Stimulated activated CD8-positive, alpha-beta memory T cell treated with anti-CD3 and anti-CD28 coated beads, Interleukin-15, amount 100 ng/mL, for 1 hour (primary cell): ENCODE results near the gene PTCSC3.
"Not testable (repeated sequence)": the region's sequence is repeated elsewhere in the genome, so short reads cannot be mapped to it uniquely, and the experiment has no call there.

ENCODE experiments used
- DNase-seq: peaks from one replicate; pipeline ENCODE4 v3.0.0-alpha.2; 2020; ENCODE audit warnings: low read depth

PTCSC3 gene

DNA sequence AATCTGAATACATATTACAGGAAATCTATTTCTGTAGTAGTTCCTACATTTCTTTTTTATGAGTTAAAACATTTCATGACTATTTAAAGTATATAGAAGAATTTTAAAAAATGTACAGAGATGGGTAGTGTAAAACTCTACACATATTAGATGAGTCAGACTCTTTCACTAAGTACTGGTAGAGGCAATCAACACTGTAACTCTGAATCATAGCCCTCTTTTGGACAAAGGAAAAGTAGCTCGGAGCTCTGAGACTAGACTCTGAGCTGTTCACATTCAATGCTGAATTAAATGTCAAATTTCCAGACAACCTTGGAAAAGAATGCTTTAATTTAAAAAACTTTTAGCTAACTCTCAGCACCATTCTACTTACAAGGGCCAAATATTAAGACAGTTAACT lies 3.4 kb downstream of the PTCSC3 start:
- DNase-seq, result no peak

GRCh38 chr14:36171607-36172006 lies 4.9 kb downstream of the PTCSC3 start:
- no peak for DNase-seq

- no peak for DNase-seq
These were observed 9.1 kb downstream of the PTCSC3 start for GRCh38 chr14:36167431-36167830.

DNA sequence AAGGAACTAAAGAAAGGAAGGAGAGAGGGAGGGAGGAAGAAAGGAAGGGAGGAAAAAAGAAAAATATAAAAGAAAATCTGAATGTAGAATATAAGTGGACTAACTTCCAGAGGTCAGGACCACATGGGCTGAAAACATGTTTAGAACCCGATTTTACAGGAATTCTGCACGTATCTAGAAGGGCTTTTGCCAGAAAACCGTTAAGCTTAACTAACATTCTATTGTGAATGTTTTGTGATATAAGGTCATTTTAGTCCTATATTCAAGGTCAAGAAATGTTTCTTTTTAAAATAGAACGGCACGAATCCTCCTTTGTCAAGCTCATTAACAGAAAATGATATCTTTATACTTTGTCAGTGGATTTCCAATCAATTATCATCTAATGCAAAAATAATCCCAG lies 13.1 kb downstream of the PTCSC3 start:
- no peak for DNase-seq

DNA sequence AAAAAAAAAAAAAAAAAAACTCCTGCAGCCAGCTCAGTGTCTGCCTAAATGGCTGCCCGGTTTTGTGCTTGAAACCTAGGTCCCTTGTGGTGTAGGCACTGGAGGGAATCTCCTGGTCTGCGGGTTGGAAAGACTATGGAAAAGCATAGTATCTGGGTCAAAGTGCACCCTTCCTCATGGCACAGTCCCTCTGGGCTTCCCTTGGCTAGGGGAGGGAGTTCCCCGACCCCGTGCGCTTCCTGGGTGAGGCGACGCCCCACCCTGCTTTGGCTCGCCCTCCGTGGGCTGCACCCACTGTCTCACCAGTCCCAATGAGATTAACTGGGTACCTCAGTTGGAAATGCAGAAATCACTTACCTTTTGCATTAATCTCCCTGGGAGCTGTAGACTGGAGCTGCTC lies 14.3 kb downstream of the PTCSC3 start:
- no peak for DNase-seq

DNA sequence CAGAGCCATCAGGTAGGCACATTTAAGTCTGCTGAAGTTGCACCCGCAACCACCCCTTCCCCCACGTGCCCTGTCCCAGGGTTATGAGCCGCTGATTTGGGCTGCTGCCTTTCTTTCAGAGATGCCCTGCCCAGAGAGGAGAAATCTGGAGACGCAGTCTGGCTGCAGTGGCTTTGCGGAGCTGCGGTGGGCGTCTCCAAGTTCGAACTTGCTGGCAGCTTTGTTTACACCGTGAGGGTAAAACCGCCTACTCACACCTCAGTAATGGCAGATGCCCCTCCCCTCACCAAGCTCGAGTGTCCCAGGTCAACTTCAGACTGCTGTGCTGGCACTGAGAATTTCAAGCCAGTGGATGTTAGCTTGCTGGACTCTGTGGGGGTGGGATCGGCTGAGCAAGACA lies 14.7 kb downstream of the PTCSC3 start:
- DNase-seq, result no peak

- DNase-seq, result no peak
These were observed 25.2 kb downstream of the PTCSC3 start for GRCh38 chr14:36151335-36151734.

DNA sequence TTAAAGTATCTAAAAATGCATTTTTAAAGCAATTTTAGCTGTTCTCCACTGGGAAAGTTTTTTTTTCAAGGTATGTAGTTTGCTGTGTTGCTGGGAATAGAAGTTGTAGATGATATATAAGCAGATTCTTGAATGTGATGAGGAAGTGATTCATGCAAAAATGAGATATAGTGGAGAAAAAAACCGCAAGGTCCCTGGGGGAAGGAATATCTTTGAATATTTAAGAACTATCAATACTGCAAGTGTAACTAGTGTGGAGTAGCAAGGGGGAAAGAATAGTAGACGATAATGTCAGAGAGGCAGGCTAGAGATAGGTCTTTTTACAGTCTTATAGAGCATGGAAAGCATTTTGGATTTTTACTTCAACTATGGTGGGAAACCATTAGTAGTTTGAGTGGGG lies 42.5 kb downstream of the PTCSC3 start:
- DNase-seq, result no peak

DNA sequence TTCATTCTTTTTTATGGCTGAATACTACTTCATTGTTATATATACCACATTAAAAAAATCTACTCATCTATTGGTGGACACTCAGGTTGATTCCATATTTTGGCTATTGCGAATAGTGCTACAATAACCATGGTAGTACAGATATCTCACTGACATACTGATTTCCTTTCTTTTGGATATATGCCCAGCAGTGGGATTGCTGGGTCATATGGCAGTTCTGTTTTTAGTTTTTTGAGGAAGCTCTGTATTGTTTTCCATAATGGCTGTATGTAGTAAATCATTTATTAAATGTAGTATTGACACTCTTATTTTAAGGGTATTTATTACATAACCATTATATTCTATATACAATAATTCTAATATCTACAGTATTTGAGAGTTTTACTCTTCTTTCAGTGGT lies 43.7 kb downstream of the PTCSC3 start:
- no peak for DNase-seq

- DNase-seq, result no peak
These were observed 46.3 kb downstream of the PTCSC3 start for GRCh38 chr14:36130186-36130585.

DNA sequence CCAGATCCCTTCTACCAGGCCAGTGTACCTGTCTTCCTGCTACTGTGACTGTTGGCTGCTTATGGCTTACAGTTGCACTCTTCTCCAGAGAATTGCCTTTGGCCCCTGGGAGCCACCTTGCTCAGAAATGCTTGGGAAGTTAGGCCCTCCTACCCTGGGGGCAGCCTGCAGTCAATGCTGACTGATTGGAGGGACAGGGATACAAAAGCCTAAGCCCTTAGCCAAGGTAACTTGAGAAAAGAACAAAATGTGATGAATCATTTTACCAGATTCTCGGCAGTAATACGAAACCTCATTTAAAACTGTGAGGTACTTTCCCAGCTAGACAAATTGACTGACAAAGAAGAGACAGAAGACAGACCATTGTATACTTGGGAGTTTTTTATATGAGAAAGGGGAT lies 47.3 kb downstream of the PTCSC3 start:
- DNase-seq, result no peak

DNA sequence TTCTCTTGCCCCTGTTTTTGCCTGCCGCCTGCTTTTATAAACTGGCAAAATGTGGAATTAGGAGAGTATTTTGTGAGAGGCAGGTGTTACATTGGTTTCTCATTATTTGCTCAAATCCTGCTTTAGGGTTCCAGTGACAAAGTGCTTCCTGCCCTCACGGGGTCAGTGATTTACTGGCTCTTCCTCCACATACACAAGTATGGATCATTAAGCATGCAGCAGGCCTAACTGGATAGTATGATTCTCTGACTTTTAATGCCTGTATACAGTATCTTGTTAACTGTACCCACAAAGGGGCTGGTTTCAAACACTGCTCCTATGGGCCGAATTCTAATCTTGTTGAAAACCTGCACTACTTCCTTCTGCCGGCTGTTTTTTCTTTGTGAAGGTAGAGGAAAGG lies 63.2 kb downstream of the PTCSC3 start:
- DNase-seq, result no peak

- DNase-seq, result no peak
These were observed 64.5 kb downstream of the PTCSC3 start for GRCh38 chr14:36111822-36112583.

- DNase-seq, result no peak
These were observed 71.1 kb downstream of the PTCSC3 start for GRCh38 chr14:36105401-36105800.

DNA sequence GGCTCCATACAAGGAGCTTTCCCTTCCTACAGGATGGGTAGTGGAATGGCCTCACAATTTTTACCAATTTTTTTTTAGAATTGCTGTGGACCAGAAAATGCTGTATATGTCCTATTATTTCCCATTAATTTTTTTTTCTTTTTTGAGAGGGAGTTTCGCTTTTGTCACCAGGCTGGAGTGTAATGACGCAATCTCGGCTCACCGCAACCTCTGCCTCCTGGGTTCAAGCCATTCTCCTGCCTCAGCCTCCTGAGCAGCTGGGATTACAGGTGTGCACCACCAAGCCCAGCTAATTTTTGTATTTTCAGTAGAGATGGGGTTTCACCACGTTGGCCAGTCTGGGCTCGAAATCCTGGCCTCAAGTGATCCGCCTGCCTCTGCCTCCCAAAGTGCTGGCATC lies 72.3 kb downstream of the PTCSC3 start:
- not testable (repeated sequence) for DNase-seq

DNA sequence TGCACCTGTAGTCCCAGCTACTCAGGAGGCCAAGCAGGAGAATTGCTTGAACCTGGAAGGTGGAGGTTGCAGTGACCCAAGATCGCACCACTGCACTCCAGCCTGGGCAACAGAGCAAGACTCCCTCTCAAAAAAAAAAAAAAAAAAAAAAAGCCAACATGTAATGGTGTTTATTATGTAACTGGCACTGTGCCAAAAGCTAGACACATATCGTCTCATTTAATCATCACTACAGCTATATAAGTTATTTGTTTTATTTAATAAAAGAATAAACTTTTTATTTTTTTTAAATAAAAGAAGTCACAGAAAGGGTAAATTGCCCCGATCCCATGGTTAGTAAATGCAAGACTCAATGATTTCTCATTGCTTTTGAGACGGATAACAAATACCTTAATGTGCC lies 76.9 kb downstream of the PTCSC3 start:
- DNase-seq, result no peak

DNA sequence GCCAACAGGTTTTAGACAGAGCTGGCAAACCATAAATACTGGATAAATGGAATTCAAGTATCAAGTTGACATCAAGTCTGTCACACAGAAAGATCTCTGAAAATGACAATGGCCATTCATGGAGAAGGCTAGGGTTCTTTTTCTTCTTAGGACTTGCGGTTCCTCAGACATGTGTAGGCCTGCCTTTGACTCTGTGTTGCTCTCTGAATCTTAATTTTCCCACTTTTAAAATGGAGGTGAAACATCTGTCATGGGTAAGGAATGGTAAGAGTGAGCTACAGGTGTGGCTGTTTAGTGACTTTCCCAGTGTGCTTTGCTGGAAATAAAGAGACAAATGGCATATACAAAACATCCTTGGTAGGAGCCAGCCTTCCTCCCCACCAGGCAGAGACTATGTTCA lies 79.2 kb downstream of the PTCSC3 start:
- no peak for DNase-seq

GRCh38 chr14:36096090-36096489 lies 80.4 kb downstream of the PTCSC3 start:
- DNase-seq, result no peak

GRCh38 chr14:36094963-36095362 lies 81.6 kb downstream of the PTCSC3 start:
- DNase-seq, result no peak

GRCh38 chr14:36091096-36091495 lies 85.4 kb downstream of the PTCSC3 start:
- DNase-seq, result no peak

DNA sequence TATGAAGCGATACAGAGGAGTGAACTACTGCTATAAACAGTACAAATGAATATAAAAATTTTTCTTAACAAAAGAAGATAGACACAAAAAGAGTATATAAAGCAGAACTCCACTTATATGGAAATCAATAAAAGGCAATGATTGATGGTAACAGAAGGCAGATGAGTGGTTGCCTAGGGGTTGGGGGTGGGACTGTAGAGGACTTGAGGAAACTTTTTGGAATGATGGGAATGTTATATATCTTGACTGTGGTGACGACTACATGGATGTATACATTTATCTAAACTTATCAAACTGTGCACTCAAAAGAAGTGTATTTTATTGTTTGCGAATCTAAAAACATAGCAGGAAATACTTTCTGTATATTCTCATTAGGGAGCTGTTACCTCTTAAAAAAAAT lies 89.1 kb downstream of the PTCSC3 start:
- DNase-seq, result no peak

- no peak for DNase-seq
These were observed 89.7 kb downstream of the PTCSC3 start for GRCh38 chr14:36086629-36087395.

GRCh38 chr14:36085861-36086260 lies 90.7 kb downstream of the PTCSC3 start:
- DNase-seq, result no peak
